Endothelial cell of umbilical vein (primary cell): ENCODE results near the gene TOMM5. TPM values are rescaled to one million over a fixed set of nuclear protein-coding genes. Genes with fewer than 3 reads are reported as not detected.

ENCODE experiments used
- BruUV-seq: library from RNA; stranded (reverse); fragments of 400-500 nt; replicated peaks from 2 replicates; lab custom pipeline; 2021; lab: Mats Ljungman, UMichigan
- CTCF ChIA-PET: fragments of 300-600, 350-600 bp; sonication (Branson Sonifier 250); formaldehyde crosslinking; loops from one replicate; lab custom pipeline; 2021; ENCODE audit warnings: antibody characterized with exemption, inconsistent platforms; lab: Charles Lee
- POLR2A ChIA-PET: fragments of 300-600, 350-600 bp; sonication (Branson Sonifier 250); formaldehyde crosslinking; loops from one replicate; lab custom pipeline; 2021; ENCODE audit warnings: antibody characterized with exemption, inconsistent platforms; lab: Charles Lee
- DNase-seq: peaks from one replicate; pipeline ENCODE4 v3.0.0-alpha.2; 2011; ENCODE audit warnings: low read depth, low spot score
- FAIRE-seq: peaks from 2 replicates; lab custom pipeline; 2011; peaks lifted over from hg19 to GRCh38; lab: Jason Lieb, UNC
- H2AFZ ChIP-seq: 2 replicates; pipeline ENCODE4 v1.6.0; 2012; ENCODE audit warnings: low read depth, low read length, control low read depth, inconsistent platforms
- H3K27ac ChIP-seq: 2 replicates; pipeline ENCODE4 v1.5.1; 2011; ENCODE audit warnings: low read depth, mild to moderate bottlenecking, control low read depth, low read length, moderate library complexity; ENCODE audit not compliant: insufficient read depth
- H3K27me3 ChIP-seq, 2 experiments: 2 replicates each; pipeline versions ENCODE4 v1.6.0 to v1.6.1; 2011; ENCODE audit warnings: low read length in 2 of 2, mixed read lengths in 1 of 2; ENCODE audit not compliant: control insufficient read depth in 2 of 2, insufficient read depth in 2 of 2
- H3K36me3 ChIP-seq, 2 experiments: 2 replicates in 1 of 2; 3 replicates in 1 of 2; pipeline ENCODE4 v1.5.1; 2011; ENCODE audit warnings: low read length in 2 of 2, mild to moderate bottlenecking in 1 of 2, moderate library complexity in 1 of 2; ENCODE audit not compliant: control insufficient read depth in 2 of 2, insufficient read depth in 2 of 2; ENCODE audit errors: extremely low read depth in 1 of 2
- H3K4me1 ChIP-seq: 3 replicates; pipeline ENCODE4 v1.5.1; 2011; ENCODE audit warnings: mild to moderate bottlenecking, low read length; ENCODE audit not compliant: control insufficient read depth, insufficient read depth; ENCODE audit errors: extremely low read depth
- H3K4me2 ChIP-seq: 2 replicates; pipeline ENCODE4 v1.6.1; 2011; ENCODE audit warnings: low read length, control low read depth, mixed read lengths; ENCODE audit not compliant: insufficient read depth
- H3K4me3 ChIP-seq, 3 experiments: fragments of 200-600 bp in 1 of 3; sonication (generic), shearing (Covaris generic) in 1 of 3; replicated peaks in 1 of 3; 2 replicates each; pipeline ENCODE4 v1.5.1; 2011 to 2016; ENCODE audit warnings: control low read depth in 3 of 3, low read length in 3 of 3, mild to moderate bottlenecking in 2 of 3, inconsistent platforms in 1 of 3, low read depth in 1 of 3, moderate library complexity in 1 of 3; ENCODE audit not compliant: insufficient read depth in 1 of 3
- H3K79me2 ChIP-seq: 2 replicates; pipeline ENCODE4 v1.6.0; 2012; ENCODE audit warnings: low read length, inconsistent platforms; ENCODE audit not compliant: control insufficient read depth, insufficient read depth
- H3K9ac ChIP-seq: replicated peaks from 2 replicates; pipeline ENCODE3; 2011; ENCODE audit warnings: low read length, control low read depth; ENCODE audit not compliant: insufficient read depth; ENCODE audit errors: extremely low read depth
- H3K9me1 ChIP-seq: replicated peaks from 3 replicates; pipeline ENCODE4 v1.6.0; 2011; ENCODE audit warnings: mild to moderate bottlenecking, low read length; ENCODE audit not compliant: control insufficient read depth, insufficient read depth; ENCODE audit errors: extremely low read depth
- H3K9me3 ChIP-seq: replicated peaks from 2 replicates; pipeline ENCODE4 v1.5.1; 2012; ENCODE audit warnings: low read length, inconsistent platforms; ENCODE audit not compliant: control insufficient read depth, insufficient read depth
- H4K20me1 ChIP-seq: replicated peaks from 2 replicates; pipeline ENCODE3; 2011; ENCODE audit warnings: mild to moderate bottlenecking, low read length; ENCODE audit not compliant: control insufficient read depth, insufficient read depth; ENCODE audit errors: extremely low read depth
- EZH2 ChIP-seq: IDR thresholded peaks from 2 replicates; pipeline ENCODE4 v1.6.1; 2012; ENCODE audit warnings: borderline replicate concordance, low read depth, mild to moderate bottlenecking, moderate library complexity, low read length, inconsistent platforms; ENCODE audit not compliant: severe bottlenecking
- FOS ChIP-seq: IDR thresholded peaks from 2 replicates; pipeline ENCODE4 v1.6.1; 2011; ENCODE audit warnings: mild to moderate bottlenecking, low read length, moderate library complexity, borderline replicate concordance; ENCODE audit not compliant: insufficient read depth
- GATA2 ChIP-seq: IDR thresholded peaks from 2 replicates; pipeline ENCODE4 v1.7.0; 2011; ENCODE audit warnings: low read depth, mild to moderate bottlenecking, moderate library complexity, mixed read lengths, low read length; ENCODE audit not compliant: insufficient read length, insufficient read depth
- JUN ChIP-seq: IDR thresholded peaks from 2 replicates; pipeline ENCODE4 v1.6.1; 2011; ENCODE audit warnings: borderline replicate concordance, low read depth; ENCODE audit not compliant: insufficient read length, insufficient read depth
- MAX ChIP-seq: IDR thresholded peaks from 2 replicates; pipeline ENCODE4 v1.6.1; 2011; ENCODE audit not compliant: insufficient read depth, insufficient read length
- MYC ChIP-seq: IDR thresholded peaks from one replicate; pipeline ENCODE4 v1.6.1; 2011; ENCODE audit warnings: mild to moderate bottlenecking, low read depth, low read length
- POLR2A ChIP-seq: IDR thresholded peaks from 2 replicates; pipeline ENCODE4 v1.6.1; 2012; ENCODE audit warnings: low read depth, mild to moderate bottlenecking, control low read depth, low read length
- POLR2AphosphoS5 ChIP-seq: IDR thresholded peaks from 2 replicates; pipeline ENCODE4 v1.6.1; 2012; ENCODE audit warnings: low read depth, mild to moderate bottlenecking, control low read depth, low read length, moderate library complexity; ENCODE audit not compliant: insufficient read depth
- dilution Hi-C: fragments of 300-500 bp; cut with MboI; formaldehyde crosslinking; loops from one replicate; pipeline ENCODE4 v1.15.0; 2019; ENCODE audit warnings: low sequenced_read_pairs; ENCODE audit not compliant: extremely low pct_ligation_motif_present
- intact Hi-C: fragments of 100-400 bp; cut with micrococcal nuclease; formaldehyde crosslinking; loops from one replicate; pipeline ENCODE4 v1.10.0; 2022
- polyA plus RNA-seq, 4 experiments: library from polyadenylated mRNA; depleted of rRNA in 3 of 4; stranded (reverse) in 3 of 4; unstranded in 1 of 4; fragments of >200 nt; gene quantifications; 2 replicates each; pipeline versions ENCODE4 v1.2.1 to v1.2.3, GENCODE V29; 2011 to 2012; ENCODE audit warnings: missing spikeins in 1 of 4
- total RNA-seq: library from RNA; stranded (reverse); gene quantifications from 2 replicates; pipeline ENCODE4 v1.2.3, GENCODE V29; 2021
- TF ChIP-seq, protein P1 (sequence below), 2 donors: IDR thresholded peaks; 1 replicate in 1 of 2; 2 replicates in 1 of 2; pipeline ENCODE4 v1.5.1; 2011; ENCODE audit warnings: low read length in 2 of 2, mild to moderate bottlenecking in 2 of 2, moderate library complexity in 2 of 2, control low read depth in 1 of 2, inconsistent platforms in 1 of 2, low read depth in 1 of 2; ENCODE audit not compliant: insufficient read depth in 1 of 2; ENCODE audit errors: extremely low read depth in 1 of 2

TOMM5 gene
- total and polyA plus RNA-seq, 2 donors (not counting 3 experiments of a cell fraction or from before 2014, with no cell fraction given): 122 to 147 TPM

GRCh38 chr9:37611961-37612360, 19.6 kb upstream of the TOMM5 start:
- Histone ChIP-seq H3K36me3 (no peaks in the 10 kb centered on the region), H2AFZ (no peak overlapping the region), H3K4me1 (no peaks in the 10 kb centered on the region), H3K9me1 (no peaks in the 10 kb centered on the region), H3K27me3 (peaks cover 15 to 17% of the 10 kb centered on the region in 2 experiments), H3K27ac (no peak overlapping the region), H3K4me3 (no peak overlapping the region), H4K20me1 (no peaks in the 10 kb centered on the region), H3K9ac (no peak overlapping the region), H3K79me2 (no peaks in the 10 kb centered on the region), H3K4me2 (no peak overlapping the region), H3K9me3 (no peaks in the 10 kb centered on the region)
- POLR2A ChIA-PET: no interaction called here
- CTCF ChIA-PET: interaction anchor here (0.9 kb wide), 1 partner anchor 13 kb away, joined by 4 read pairs; no protein-coding TSS in a partner anchor
- DNase-seq: no peak
- no peak for FAIRE-seq
- dilution Hi-C loops (no loop called here), intact Hi-C loops (no loop called here)
- TF ChIP-seq GATA2 (no peak), FOS (no peak)
- no TSS peak for BruUV-seq

DNA sequence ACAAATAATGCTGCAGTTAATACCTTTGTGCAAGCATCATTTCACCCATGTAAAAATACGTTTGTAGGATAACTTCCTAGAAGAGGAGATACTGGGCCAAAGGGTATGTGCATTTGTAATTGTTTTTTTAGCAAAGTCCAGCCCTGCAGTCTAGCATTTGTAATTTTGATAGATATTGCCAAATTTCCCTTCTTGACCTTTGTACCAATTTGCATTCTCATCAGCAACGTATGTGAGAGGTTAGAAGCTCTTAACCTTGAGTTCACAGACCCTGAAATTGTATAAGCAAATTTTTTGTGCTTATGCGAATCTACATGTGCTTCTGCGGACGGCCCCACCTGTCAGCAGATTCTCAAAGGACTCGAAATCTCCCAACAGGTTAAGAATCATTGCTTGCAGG, 18.6 kb upstream of the TOMM5 start:
- Histone ChIP-seq H3K9me1 (no peaks in the 10 kb centered on the region), H3K4me1 (no peaks in the 10 kb centered on the region), H3K9ac (no peak overlapping the region), H3K79me2 (no peaks in the 10 kb centered on the region), H3K27ac (no peak overlapping the region), H3K4me3 (no peak overlapping the region), H4K20me1 (no peaks in the 10 kb centered on the region), H3K9me3 (no peaks in the 10 kb centered on the region), H3K27me3 (peaks cover 17 to 19% of the 10 kb centered on the region in 2 experiments), H2AFZ (no peak overlapping the region), H3K4me2 (no peak overlapping the region), H3K36me3 (no peaks in the 10 kb centered on the region)
- dilution Hi-C loops (no loop called here), intact Hi-C loops (no loop called here)
- TF ChIP-seq POLR2AphosphoS5: no peak
- TF ChIP-seq JUN: no peak
- no peak for TF ChIP-seq POLR2A
- no peak for TF ChIP-seq EZH2
- no peak for TF ChIP-seq FOS
- no peak for TF ChIP-seq MAX
- TF ChIP-seq GATA2: no peak
- TF ChIP-seq, protein P1, sequence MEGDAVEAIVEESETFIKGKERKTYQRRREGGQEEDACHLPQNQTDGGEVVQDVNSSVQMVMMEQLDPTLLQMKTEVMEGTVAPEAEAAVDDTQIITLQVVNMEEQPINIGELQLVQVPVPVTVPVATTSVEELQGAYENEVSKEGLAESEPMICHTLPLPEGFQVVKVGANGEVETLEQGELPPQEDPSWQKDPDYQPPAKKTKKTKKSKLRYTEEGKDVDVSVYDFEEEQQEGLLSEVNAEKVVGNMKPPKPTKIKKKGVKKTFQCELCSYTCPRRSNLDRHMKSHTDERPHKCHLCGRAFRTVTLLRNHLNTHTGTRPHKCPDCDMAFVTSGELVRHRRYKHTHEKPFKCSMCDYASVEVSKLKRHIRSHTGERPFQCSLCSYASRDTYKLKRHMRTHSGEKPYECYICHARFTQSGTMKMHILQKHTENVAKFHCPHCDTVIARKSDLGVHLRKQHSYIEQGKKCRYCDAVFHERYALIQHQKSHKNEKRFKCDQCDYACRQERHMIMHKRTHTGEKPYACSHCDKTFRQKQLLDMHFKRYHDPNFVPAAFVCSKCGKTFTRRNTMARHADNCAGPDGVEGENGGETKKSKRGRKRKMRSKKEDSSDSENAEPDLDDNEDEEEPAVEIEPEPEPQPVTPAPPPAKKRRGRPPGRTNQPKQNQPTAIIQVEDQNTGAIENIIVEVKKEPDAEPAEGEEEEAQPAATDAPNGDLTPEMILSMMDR (IDR thresholded peaks at IDR 0.05; ENCODE audit: extremely low read depth in 1 of 2, insufficient read depth in 1 of 2, low read depth in 1 of 2, low read length in 2 of 2): no peak
- TF ChIP-seq MYC: no peak
- DNase-seq: no peak
- FAIRE-seq: no peak
- ChIA-PET POLR2A (interaction anchor here (0.7 kb wide), 1 partner anchor 171 kb away, joined by 4 read pairs; no protein-coding TSS in a partner anchor), CTCF (interaction anchor here (0.9 kb wide), 1 partner anchor 14 kb away, joined by 4 read pairs; no protein-coding TSS in a partner anchor)
- BruUV-seq: no TSS peak
